ENCODE results near the gene KCTD17.
A peak's percentile ranks its signal among the peaks of the same experiment; 100 is the strongest.

Gene KCTD17

DNA sequence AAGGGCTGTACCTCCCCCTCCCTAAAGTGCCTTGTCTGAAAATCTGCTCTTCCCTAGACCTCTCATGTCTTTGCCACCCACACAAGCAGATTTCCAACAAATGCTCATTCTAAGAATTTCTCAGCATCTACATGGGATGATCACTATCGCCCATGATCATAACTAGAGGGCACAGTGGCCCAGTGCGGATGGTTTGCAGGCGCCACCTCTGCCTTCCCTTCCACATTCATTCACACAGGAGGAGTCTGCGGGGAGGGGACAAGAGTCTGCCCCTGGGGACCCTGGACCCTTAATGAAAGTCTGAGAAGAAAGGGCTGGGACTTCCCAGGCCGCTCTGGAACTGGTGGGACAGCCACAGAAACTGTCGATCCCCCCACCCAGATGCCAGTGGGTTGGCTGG, 28.9 kb downstream of the KCTD17 start:
- no peak for DNase-seq

DNA sequence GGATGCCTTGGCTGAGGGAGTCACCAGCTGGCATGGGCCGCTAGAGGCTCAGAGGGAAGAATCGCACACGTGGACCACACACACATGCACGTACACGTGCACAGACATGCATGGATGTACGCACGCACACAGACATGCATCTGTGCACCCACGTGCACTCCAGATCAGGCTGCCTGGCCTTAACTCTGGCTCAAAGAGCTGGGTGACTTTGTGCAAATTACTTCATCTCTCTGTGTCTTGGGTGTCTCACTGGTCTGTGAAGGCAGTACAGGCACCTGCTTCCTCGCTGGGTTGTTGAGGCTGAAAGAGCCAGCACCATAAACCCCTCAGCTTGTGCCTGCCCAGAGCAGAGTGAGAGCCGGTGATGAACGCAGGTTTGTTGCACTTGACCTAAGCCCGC, 29.3 kb downstream of the KCTD17 start:
- DNase-seq: no peak

DNA sequence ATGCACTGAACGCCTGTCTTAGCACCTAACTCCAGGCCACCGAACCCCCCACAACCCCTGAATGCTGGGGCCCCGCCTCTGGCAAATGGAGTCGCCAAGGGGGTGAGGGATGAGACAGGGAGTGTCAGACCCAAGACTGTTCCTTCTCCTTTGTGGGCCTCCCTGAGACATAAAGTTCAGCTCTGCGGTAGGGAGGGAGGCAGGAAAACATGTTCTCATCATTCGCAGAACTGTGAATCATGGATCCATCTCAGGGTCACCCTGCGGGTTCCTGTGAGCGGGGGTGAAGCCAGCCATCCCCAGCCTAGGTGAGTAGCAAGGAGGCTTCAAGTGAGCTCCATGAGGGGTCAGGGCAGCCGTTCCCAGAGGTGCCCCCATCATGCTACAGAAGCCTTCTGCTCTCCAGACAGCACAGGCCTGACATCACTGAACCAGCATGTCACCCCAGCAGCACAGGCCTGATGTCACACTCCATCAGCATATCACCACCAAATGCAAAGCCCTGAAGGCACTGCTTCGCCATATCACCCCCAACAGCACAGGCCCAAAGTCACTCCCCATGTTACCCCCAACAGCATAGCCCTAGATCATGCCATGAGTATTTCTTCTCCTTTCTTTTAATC, 30.8 kb downstream of the KCTD17 start:
- no peak for DNase-seq

DNA sequence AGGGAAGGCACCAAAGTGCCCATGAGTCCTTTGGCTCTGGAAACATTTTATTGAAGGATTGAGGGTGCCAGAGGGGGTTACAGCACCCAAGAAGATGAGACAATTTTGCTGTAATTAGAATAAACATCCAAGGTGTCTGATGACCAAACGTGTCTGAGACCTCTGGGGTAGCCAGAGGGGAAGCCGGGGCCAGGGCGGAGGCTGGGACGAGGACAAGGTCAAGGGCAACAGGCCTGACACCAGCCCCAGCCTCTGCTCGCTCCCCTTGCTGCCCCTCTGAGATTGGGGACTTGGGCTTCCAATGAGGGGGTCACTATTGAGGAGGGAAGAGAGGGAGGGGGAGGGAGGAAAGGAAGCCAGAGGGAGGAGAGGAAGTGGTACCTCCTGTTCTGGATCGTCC, 32.4 kb downstream of the KCTD17 start:
- DNase-seq: no peak

DNA sequence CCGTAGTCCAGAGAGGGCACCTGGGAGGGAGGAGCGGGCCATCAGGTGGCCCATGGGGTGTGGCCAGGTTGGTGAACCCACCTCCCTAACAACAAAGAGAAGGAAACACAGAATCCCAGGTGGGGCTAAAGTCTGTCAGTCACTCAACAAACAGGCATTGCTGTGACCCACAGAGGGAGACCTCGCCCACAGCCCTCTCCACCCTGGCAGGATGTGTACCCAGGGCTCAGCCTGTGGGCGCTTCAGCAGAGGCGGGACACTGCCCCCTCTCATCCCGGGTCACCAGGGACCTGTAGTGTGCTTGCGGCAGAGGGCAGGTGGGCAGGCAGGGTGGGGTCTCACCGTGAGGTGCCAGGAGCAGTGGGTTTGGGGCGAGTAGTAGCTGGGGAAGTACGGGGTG, 32.8 kb downstream of the KCTD17 start:
- DNase-seq: no peak

DNA sequence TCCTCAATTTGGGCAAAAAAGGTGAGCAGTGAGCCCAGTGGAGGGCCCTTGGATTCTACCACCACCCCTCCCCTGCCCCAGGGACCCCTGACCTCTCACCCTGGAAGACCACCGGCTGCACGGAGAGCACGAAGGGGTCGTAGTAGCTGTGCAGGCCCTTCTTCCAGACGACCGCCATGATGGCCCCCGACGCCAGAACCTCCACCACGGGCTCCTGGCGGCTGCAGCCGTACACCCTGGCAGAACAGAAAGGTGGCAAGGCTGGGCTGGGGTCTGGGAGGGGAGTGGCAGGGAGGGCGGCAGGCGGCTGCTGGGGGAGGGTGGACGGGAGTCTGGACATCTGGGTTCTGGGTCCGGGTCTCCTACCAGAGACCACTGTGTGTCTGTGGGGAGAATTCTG, 34.6 kb downstream of the KCTD17 start:
- no peak for DNase-seq

DNA sequence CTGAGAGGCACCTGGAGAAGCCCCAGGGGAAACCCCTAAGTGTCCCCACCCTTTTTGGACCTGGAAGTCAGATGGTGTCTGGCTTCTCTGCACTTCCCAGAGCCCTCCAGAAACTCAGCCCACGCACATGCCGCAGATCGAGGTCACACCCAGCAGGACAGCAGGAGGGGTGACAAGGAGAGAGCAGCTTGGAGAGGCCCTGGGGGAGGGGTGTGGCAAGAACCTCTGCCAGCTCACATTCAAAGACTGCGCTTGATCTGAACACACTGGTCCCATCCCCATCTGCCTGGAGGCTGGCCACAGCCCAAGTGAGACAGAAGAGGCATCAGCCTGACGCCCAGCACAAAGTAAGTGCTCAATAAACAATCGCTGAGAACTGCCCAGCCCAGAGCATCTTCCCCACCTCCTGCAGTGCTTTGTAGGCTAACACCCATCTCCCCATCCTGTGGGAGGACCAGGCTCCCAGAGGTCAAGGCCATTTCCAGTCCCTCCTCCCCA, 36.6 kb downstream of the KCTD17 start:
- no peak for DNase-seq

DNA sequence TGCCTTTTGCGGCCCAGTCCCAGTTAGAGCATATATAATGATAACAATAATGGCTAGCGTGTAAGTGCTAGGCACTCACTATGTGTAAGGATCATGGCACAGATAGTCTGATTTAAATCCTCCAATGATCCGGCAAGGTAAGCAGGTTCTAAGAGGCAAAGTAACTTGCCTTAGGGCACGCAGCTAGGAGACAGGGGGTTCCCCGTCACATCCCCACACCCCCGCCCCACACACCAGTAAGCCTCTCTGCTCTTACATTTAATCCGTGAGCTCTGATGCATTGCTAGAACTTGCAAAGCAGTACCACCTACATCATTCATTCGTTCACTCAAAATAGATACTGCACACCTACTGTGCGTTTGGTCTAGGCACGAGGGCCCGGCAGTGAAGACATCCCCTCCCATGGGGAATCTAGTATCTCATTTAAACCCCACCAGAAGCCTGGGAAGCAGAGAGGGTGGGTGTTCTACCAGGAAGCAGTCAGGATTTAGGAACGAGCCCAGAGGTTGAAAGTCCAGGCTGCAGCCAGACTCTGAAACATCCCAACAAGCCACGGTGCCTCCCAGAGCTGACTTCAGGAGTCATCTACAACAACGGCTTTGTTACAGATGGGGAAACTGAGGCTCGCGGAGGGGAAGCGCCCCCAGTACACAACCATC, 37.3 kb downstream of the KCTD17 start:
- DNase-seq: no peak

DNA sequence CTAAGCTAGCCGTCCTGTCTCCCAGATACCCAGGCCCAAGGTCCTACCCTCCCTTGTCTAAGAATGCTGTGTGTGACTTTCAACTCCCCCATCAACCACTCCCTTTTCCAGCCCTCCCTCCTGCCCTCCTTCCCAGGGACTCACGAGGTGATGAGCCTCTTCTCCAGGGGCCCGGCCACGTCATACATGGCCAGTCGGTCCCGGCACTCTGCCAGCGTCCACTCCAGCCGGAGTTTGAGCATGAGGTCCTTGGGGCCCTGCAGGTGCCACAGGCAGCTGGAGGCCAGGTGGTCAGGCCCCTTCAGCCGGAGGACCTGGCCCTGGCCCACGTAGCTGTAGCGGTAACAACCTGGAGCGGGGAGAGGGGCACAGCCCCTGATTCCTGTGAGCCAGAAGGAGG, 37.9 kb downstream of the KCTD17 start:
- DNase-seq: no peak

DNA sequence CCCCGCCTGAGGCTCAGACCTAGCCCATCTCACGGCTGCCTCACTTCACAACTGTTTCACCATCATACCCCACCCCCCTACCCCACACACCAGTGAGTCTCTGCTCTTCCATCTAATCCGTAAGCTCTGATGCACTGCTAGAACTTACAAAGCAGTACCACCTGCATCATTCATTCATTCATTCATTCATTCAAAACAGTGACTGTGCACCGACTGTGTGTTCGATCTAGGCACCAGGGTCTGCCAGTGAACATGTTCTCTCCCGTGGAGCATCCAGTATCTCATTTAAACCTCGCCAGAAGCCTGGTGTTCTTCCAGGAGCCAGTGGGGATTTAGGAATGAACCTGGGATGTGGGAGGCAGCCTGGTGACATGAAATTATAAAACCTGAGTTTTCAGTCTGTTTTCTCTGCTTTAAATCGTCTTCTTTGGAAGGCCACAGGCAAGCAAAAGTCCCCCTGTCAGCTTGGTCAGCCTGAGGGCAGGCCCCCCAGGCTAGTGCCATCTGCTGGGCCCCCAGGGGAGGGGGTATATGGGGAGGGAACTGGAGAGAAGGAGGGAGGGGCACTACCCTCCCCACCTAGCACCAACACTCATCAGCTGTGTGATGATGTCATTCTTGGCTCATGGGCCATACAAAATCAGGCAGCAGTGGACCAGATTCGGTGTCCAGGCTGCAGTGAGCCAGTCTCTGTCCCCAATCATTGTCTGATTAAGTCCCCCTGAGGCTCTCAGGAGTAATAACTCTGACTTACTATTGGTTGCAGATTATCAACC, 39.6 kb downstream of the KCTD17 start:
- DNase-seq: no peak

DNA sequence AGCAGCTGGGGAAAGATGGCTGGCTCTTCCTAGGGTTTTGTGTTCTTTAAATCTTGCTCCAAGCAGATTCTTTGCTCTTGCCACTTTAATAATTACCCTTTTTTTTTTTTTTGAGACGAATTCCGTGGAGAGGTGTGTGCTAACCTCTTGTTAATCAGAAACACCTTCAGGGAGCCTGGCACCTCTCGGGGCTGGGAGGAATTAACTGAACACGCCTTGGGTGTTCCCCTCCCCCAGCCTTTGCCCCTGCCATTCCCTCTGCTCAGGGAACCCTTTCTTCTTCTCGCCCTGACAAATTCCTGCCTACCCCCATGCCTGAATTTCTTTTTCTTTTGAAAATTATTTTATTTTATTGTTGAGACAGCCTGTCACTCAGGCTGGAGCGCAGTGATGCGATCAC, 40.5 kb downstream of the KCTD17 start:
- DNase-seq: no peak

DNA sequence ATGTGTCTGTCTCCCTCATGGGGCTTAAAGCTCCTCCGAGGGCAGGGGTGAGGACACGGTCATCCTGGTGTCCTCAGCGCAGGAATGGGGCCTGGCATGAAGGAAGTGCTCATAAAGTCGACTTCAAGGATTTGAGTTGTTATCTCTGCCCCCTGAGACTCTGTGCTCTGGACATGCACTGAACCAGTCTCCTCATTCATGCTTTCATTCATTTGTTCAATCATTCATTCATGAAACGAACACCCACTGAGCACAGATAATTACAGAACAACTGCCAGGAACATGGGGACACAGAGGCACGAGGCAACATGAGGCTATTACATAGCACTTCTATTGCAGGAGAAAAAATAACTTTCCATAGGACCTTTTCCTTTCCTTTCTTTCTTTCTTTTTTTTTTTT, 41.5 kb downstream of the KCTD17 start:
- no peak for DNase-seq

DNA sequence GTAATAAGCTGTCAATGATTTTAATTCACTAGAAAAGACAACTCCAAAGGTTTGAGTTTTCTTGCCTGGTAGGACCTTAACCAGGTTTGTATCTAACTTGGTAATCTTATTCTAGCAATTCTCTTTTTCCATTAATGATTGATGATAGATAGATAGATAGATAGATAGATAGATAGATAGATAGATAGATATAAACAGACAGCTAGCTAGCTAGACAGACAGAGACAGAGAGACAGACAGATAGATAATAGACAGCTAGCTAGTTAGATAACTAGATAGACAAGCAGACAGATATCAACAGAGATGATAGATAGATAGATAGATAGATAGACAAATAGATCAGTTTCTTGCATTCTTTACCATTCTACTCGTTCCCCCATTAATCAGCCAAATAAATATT, 42.7 kb downstream of the KCTD17 start:
- DNase-seq: no peak

DNA sequence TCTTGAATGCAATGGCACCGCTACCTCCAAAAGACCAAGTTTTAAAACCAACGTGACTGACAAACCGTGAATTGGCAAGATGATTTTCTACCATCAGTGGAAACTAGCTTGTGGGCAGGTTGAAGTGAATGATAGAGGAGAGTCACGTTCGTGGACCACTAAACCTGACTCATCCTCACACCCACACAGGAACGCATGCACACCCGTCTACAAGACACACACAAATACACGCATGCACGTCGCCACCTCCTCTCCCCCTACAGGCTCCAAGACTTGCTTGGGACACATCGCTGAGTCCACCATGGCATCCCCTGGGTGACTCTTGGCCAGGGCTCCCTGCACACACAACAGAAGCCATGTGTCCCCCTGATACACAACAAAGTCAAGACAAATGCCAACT, 43.6 kb downstream of the KCTD17 start:
- no peak for DNase-seq

DNA sequence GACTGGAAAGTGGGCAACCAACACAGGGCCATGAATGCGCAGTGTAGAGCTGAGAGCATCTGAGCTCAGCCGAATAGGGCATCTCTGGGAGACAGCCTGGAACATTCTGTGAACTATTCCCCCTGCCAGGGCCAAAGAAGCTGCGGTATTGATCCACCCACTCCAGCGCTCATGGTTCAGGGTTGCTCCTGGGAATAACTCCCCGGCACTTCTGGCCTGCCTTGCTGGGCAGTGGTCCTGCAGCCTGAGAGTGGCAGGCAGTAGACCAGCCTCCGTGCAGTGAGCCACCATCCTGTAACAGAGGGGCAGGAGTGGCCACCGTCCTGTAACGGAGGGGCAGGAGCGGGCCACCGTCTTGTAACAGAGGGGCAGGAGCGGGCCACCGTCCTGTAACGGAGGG, 45.8 kb downstream of the KCTD17 start:
- DNase-seq: no peak

DNA sequence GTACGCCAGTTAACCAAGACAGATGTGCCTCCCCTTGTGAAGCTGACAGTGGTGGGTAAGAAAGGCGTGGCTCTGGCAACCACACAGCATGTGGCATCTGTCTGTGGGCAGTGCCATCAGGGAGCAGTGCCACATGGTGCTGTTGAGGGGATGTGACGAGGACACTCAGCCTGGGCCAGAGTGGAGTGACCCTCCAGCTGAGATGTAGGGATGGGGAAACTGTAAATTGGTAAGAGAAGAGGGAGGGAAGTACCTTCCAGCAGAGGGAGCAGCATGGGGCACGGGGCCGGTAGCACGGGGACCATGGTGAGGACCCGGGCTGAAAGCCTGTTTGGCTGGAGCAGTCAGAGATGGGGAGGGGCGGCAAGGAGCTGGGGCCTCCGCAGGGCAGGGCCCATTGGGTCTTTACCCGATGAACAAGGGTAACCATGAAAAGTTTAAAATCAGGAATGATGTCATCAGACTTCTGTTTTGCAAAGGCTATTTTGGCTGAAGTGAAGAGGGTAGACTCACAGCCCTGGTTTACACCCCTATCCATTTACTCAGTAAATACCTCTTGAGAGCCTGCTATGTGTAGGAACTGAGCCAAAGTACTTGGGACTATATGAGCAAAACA, 47.5 kb downstream of the KCTD17 start:
- peak; percentile 2 to 8 for DNase-seq

DNA sequence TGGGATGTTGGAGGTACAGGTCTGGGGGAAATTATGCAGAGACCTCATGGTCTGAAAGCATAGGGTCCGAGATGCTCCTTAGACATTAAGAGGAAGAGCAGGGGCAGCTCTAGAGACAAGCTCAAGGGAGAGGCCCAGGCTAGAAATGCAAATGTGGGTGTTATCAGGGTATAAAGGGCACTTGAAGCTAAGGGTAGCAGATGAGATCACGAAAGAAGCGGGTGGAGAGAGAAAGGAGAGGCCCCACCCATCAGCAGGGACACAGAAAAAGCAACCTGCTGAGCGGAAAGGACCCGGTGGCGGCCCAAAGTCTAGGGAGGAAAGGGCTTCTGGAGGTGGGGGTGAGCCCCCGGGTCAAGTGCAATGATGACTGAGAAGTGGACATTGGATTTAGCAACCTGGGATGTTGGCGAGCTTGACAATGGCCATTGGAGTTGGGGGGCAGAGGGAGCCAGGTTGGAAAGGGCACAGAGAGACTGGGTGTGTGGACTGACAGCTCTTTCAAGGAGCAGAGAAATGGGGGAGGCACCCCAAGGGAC, 49.1 kb downstream of the KCTD17 start:
- DNase-seq: no peak

DNA sequence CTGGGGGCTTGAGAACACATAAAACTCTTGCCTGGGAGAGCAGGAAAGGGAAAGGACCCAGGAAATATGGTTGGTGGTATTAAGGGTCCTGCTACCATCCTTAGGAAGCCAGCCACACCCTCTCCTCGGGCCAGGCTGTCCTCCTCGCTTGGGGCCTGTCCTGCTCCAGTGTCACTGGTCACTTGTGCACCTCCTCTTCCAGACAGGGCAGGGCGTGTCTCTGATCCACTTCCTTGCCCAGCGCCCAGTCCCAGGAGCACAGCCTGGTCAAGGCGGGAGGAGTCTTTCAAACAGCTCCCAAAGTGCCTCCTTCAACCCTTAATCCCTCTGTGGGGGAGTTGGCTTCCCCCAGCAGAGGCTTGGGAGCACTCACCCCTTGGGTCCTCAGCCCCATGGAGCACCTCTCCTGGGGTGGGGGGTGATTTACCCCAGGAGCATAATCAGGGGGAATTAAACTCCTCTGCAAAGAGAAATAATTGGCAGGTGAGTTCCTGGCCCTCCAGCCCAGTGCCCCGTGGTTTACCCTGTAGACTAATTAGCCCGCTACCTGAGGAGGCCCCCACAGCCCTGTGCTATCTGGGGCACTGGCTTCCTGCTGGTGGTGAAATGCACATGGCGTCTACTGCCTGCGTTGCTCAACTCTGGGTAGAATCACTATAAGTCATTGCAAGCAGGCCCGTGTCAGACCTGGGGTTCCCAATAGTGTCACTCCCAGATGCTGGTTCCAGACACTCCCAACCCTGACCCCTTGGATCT, 49.9 kb downstream of the KCTD17 start:
- DNase-seq: no peak

DNA sequence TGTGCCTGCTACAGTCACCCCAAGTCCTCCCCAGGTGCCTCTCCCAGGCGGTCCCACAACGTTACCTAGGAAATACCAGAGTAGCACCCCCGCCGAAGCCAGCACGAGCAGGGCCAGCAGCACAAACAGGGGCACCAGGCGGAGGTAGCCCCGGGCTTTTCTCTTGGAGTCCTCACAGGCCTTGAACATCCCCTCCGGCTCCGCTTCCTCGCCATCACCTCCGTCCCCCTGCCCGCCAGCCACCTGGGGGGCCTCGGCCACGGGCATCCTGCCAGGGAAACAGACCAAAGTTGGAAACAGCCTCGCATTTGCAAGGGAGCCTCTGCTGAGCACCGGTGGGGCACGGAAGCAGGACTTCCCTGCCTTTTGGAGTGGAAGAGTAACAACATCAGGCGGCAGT, 51.6 kb downstream of the KCTD17 start:
- DNase-seq: no peak

DNA sequence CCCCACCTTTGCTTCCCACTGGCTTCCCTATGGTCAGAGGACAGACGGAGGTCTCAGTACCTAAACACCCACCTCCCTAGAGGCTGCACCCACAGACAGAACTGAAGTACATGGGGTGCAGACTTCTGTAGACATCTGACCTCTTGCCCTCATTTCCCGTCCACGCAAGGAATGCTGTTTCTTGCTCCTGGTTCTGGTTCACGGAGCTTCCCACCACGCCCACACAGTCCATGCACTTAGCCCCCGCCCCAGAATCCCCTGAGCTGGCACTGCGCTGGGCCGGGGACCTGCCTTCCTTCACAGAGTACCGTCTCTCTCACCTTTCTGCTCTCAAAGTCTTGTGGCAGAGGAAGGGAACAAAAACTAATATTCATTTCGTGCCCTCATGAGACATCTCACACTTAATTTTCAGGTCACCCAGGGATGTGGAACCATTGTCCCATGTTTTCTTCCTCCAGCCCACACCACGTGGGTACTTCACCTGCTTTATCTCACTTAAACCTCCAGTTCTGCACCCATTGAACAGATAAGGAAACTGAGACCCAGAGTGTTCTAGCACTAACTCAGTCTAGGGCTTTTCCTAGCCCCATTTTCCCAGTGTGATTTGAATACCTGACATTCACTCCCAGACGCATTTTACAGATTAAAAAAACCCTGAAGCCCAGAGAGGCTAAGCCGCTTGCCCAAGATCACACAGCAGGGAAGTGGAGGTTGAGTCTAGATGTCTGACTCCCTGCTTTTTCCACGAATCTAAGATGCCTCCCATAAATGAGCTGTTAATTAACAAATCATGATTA, 52.3 kb downstream of the KCTD17 start:
- DNase-seq: no peak

DNA sequence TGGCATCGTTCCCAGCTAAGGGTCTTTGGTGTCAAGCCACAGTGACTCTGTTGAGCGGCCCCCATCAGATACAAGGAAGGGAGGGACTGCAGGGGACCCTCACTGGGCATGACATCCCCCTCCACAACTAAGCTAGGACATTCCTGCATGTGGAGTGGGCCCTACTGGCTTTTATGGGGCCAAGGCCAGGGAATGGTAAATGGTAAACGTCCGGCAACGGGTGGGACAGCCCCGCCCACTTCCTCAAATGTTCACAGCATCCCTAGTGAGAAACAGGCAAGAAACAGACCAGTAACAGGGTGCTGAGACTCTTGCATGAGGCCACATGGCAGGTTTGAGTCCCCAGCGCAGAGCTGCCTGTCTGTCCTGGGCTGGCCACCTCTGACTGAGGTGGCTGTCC, 53.6 kb downstream of the KCTD17 start:
- no peak for DNase-seq

DNA sequence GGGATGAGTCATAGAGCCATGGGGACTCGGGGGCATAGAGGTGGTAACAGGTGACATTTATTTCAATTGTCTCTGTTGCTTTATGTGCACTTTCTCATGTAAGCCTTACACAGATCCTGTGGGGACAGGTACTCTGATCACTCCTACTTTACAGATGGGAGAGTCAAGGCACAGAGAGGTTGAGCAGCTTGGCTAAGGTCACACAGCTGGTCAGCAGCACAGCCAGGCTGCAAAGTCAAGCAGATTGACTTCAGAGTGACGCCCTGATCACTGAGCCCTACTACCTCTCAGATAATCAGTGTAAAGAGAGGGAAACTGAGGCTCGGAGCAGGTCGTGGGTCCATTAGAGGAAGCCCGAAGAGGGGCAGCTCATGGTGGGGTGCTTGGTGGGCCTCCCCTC, 54.4 kb downstream of the KCTD17 start:
- DNase-seq: no peak
